Stomach smooth muscle (tissue), 2 donors: ENCODE data around the gene ZCCHC7.

Source experiments
- H3K27ac ChIP-seq: one replicate; pipeline ENCODE4 v1.7.0; 2013; ENCODE audit warnings: mild to moderate bottlenecking, low read length, inconsistent platforms
- H3K27me3 ChIP-seq, 2 donors: one replicate each; pipeline ENCODE4 v1.7.0; 2013; ENCODE audit warnings: low read length in 2 of 2; ENCODE audit not compliant: insufficient read depth in 2 of 2, control insufficient read depth in 1 of 2
- H3K36me3 ChIP-seq, 2 donors: one replicate each; pipeline ENCODE4 v1.7.0; 2013; ENCODE audit warnings: low read length in 2 of 2; ENCODE audit not compliant: control insufficient read depth in 2 of 2, insufficient read depth in 2 of 2
- H3K4me1 ChIP-seq: one replicate; pipeline ENCODE4 v1.7.0; 2013; ENCODE audit warnings: low read length; ENCODE audit not compliant: control insufficient read depth, insufficient read depth
- H3K4me3 ChIP-seq, 2 donors: one replicate each; pipeline ENCODE4 v1.7.0; 2013; ENCODE audit warnings: low read length in 2 of 2
- H3K9ac ChIP-seq, 2 donors: one replicate each; pipeline ENCODE4 v1.7.0; 2013; ENCODE audit warnings: low read length in 2 of 2, mild to moderate bottlenecking in 1 of 2
- H3K9me3 ChIP-seq, 2 donors: one replicate each; pipeline ENCODE4 v1.7.0; 2013; ENCODE audit warnings: low read length in 2 of 2; ENCODE audit not compliant: control insufficient read depth in 2 of 2
- donor health status: healthy.
- donor health status: Pancreatic carcinoma.

Gene ZCCHC7

DNA sequence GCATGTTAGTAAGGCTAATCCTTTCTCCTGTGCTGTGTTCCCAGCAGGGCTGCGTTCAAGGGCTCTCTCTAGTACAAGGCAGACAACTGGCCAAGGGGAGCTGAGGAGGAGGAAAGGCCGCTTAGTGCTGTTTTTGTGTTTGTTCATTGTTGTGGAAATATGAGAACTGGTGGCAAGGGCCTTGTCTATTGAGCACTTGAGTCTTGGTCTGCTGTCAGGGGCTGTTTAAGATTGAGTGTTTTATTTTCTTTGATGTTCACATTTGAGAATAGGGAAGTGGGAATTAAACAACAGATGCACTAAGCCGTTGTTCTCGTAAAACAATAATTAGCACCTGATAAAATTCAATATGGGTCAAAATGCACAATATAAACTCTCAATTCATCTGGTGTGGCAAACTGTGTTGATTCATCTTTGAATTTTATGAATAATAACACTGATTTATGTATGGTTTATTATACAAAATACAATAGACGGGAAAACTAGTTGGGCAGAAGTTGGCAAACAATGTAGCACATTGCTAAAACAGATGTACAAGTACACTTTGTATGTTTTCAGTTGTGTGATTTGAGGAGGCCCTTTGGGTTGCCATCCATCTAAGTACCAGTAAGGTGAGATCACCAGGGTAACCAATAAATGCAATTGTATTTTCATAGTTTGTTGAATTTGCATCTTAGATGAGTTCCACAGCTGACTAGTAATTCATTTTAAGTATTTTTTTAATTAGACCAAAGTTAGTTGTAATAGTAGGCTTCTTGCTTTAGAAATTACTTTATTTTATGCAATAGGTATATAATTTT is 204.5 kb downstream of the ZCCHC7 start:
- Histone ChIP-seq H3K9me3 (peaks cover 0 to 5% of the 10 kb centered on the region in 2 donors), H3K27me3 (no peaks in the 10 kb centered on the region), H3K9ac (no peak overlapping the region), H3K4me3 (no peak overlapping the region), H3K4me1 (no peaks in the 10 kb centered on the region), H3K27ac (no peak overlapping the region), H3K36me3 (no peaks in the 10 kb centered on the region)

DNA sequence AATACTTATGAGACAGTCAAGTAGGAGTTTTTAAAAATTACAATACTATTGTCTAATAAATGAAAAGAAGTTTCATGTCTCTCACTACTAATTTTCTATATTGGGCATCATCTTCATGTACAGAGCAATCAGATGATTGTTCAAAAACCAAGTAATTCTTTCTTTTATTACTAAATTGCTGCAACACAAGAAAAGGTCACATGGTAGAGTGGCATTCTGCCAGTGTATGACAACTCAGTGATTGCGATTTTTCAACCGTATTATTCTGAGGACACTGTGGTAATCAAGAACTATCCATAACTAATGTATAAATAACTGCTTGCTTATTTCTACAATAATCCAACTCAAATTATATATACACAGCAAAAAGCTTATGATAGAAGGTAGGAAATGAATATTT is 205.4 kb downstream of the ZCCHC7 start:
- no peak overlapping the region for H3K4me3 ChIP-seq
- no peaks in the 10 kb centered on the region for H3K9me3 ChIP-seq
- no peak overlapping the region for H3K9ac ChIP-seq
- no peaks in the 10 kb centered on the region for H3K4me1 ChIP-seq
- H3K27me3 ChIP-seq: no peaks in the 10 kb centered on the region
- H3K36me3 ChIP-seq: no peaks in the 10 kb centered on the region
- H3K27ac ChIP-seq: no peak overlapping the region

DNA sequence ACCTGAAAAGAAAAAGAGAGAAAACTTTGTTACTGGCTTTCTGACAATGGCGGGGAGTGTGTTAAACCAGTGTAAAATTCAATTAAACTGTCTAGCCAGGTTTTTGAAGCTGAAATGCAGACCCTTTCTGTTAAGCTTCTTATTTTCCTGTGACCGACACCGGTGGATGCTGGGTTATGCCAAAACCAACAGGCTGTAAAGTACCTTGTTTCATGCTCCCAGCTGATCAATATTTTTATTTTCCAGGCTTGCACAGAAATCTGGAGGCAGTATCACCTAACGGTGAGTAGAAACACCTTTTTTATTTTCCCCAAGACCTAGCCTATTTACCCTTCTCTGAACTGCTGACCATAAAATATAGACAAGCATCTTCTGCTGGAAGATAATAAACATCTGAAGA is 207.2 kb downstream of the ZCCHC7 start:
- H3K27me3 ChIP-seq: no peaks in the 10 kb centered on the region
- H3K36me3 ChIP-seq: no peaks in the 10 kb centered on the region
- H3K4me1 ChIP-seq: no peaks in the 10 kb centered on the region
- no peak overlapping the region for H3K4me3 ChIP-seq
- no peak overlapping the region for H3K27ac ChIP-seq
- no peaks in the 10 kb centered on the region for H3K9me3 ChIP-seq
- no peak overlapping the region for H3K9ac ChIP-seq

DNA sequence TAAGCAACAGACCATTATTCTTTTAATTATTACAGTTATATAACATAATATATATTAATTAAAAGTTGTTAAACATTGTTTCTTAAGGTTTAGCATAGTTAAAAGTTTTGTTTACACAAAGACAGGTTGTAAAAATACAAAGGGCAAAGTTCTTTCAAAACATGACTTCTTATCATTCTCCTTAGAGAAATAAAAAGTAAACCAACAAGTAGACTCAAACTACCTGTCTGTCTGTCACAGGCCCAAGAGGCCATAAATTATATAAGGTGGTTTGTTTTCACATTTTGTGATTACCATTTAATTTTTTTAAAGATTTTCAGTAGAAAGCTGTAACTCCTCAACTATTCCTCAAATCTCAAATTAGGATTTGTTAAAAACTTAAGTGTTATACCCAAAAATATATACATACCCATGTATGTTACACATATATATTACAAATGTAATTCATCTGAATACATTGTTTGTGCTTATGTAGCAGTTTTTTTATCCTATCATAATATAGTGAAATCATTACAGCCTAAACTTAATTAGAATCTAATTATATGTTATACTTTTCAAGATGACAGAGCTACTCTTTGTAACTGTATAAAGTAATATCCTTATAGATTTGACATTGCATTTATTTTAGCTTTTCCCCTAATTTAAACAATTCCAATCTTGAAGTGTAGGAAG is 208.3 kb downstream of the ZCCHC7 start:
- Histone ChIP-seq H3K4me1 (no peaks in the 10 kb centered on the region), H3K4me3 (no peak overlapping the region), H3K27me3 (no peaks in the 10 kb centered on the region), H3K9me3 (no peaks in the 10 kb centered on the region), H3K27ac (no peak overlapping the region), H3K9ac (no peak overlapping the region), H3K36me3 (no peaks in the 10 kb centered on the region)

DNA sequence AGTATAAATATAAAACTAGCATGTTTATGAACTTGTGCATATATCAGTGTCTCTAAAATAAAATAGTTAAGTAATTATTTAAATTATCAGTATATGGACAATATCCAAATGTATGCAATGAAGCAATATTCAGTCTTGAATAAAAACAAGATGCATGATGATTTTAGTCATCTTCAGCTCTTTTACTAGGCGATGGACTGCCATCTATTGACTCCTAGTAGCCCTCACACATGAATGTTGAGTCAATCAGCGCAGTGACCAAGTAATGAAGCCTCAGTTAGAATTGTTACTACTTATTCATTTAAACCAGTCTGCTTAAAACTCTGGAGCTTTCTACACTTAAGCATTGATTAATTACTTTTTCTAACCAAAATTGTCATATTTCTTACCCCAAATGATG is 209.2 kb downstream of the ZCCHC7 start:
- H3K9me3 ChIP-seq: no peaks in the 10 kb centered on the region
- H3K9ac ChIP-seq: no peak overlapping the region
- no peaks in the 10 kb centered on the region for H3K27me3 ChIP-seq
- H3K4me3 ChIP-seq: no peak overlapping the region
- no peak overlapping the region for H3K27ac ChIP-seq
- H3K36me3 ChIP-seq: no peaks in the 10 kb centered on the region
- no peaks in the 10 kb centered on the region for H3K4me1 ChIP-seq

DNA sequence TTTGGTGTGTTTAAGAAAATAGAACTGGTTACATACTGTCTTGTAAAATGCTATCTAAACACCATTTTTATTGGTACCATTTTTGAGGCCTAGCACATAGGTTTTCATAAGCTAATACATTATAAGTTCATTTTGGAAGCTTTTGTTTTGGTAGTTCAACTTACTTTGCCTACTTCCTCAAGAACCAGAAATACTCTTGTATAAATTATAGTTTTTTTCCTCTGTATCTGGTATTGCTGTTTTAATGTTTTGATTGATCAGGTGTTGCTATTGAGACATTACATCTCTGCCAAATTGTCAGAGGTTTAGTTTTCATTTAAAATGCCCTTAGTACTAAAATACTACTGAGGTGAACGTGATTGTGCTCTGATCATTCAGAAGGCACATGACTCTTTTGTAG is 211.5 kb downstream of the ZCCHC7 start:
- no peak overlapping the region for H3K4me3 ChIP-seq
- no peaks in the 10 kb centered on the region for H3K36me3 ChIP-seq
- H3K27ac ChIP-seq: no peak overlapping the region
- no peaks in the 10 kb centered on the region for H3K27me3 ChIP-seq
- no peaks in the 10 kb centered on the region for H3K4me1 ChIP-seq
- no peak overlapping the region for H3K9ac ChIP-seq
- no peaks in the 10 kb centered on the region for H3K9me3 ChIP-seq

DNA sequence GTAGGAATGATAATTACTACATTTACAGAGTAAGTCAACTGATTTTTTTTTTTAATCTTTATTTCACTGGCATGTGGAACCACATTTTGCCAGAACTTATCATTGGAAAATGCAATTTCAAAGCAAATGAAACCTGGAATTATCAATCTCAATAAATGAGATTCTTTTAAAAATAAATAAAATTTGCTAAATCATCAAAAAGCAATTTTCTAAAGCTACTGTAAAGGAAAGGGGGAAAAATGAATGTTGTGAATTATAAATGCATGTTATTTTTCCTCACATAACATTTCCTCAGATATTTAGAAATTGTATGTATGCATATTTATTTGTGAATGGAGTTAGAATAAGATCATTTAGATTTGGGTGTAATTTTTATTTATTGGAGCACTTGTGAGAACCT is 212.2 kb downstream of the ZCCHC7 start:
- no peaks in the 10 kb centered on the region for H3K9me3 ChIP-seq
- no peaks in the 10 kb centered on the region for H3K4me1 ChIP-seq
- no peak overlapping the region for H3K4me3 ChIP-seq
- no peak overlapping the region for H3K27ac ChIP-seq
- H3K9ac ChIP-seq: no peak overlapping the region
- H3K27me3 ChIP-seq: no peaks in the 10 kb centered on the region
- H3K36me3 ChIP-seq: no peaks in the 10 kb centered on the region

DNA sequence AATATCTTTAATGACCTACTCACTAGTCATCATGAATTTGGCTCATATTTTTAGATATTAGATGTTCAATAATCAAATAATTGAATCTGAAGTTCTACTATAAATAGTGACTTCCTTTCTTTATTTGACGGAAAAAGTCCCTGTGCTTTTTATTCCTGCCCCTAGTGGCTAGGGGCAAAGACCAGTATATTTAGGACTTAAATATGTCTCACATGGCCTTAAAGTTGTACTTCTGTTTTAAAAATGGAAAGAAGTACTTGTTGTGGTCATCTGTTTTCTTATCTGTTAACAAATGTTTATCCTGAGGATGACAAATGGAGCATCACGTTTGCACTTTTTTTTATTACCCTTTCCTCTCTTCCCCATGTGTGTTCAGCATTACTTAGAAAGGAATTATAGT is 212.9 kb downstream of the ZCCHC7 start:
- H3K4me1 ChIP-seq: no peaks in the 10 kb centered on the region
- H3K36me3 ChIP-seq: no peaks in the 10 kb centered on the region
- H3K27ac ChIP-seq: no peak overlapping the region
- H3K9ac ChIP-seq: no peak overlapping the region
- no peaks in the 10 kb centered on the region for H3K27me3 ChIP-seq
- H3K9me3 ChIP-seq: no peaks in the 10 kb centered on the region
- no peak overlapping the region for H3K4me3 ChIP-seq

DNA sequence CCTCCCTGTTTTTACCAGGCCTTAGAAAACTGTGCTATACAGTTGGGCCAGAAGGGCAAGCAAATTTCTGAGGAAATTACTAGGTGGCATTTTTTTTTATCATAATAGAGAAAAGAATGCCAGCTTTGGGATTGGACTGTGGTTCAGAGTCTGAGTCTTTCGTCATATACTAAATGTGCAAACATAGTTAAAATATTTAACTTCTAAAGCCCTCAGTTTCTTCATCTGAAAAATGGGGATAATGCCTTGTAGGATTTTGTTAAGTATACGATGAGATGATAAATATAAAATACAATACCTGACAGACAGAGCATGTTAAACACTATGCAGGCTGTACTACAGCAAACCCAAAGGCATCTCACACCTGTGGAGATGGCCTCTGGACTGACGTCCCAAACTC is 214.9 kb downstream of the ZCCHC7 start:
- H3K27me3 ChIP-seq: no peaks in the 10 kb centered on the region
- H3K27ac ChIP-seq: no peak overlapping the region
- H3K36me3 ChIP-seq: no peaks in the 10 kb centered on the region
- no peaks in the 10 kb centered on the region for H3K4me1 ChIP-seq
- H3K9me3 ChIP-seq: no peaks in the 10 kb centered on the region
- H3K9ac ChIP-seq: no peak overlapping the region
- no peak overlapping the region for H3K4me3 ChIP-seq

DNA sequence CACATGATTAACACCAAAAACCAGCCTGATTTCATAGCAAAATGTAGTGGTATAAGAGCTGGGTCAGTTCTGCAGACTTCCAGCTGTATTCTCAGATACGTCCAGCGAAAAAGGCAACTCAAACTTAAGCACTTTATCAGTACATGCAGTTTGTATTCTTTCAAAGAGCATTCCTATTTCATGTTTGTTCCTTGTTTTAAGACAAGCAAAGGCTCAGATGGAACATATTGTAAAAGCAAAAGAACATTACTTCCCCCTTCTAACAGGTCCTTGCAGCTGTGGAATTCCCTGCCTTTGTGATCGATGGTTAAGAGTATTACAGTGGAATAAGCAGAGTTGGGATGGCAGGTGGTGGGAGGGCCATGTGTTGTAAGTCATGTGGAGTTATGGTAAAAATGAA is 215.8 kb downstream of the ZCCHC7 start:
- no peaks in the 10 kb centered on the region for H3K4me1 ChIP-seq
- no peak overlapping the region for H3K27ac ChIP-seq
- no peaks in the 10 kb centered on the region for H3K9me3 ChIP-seq

DNA sequence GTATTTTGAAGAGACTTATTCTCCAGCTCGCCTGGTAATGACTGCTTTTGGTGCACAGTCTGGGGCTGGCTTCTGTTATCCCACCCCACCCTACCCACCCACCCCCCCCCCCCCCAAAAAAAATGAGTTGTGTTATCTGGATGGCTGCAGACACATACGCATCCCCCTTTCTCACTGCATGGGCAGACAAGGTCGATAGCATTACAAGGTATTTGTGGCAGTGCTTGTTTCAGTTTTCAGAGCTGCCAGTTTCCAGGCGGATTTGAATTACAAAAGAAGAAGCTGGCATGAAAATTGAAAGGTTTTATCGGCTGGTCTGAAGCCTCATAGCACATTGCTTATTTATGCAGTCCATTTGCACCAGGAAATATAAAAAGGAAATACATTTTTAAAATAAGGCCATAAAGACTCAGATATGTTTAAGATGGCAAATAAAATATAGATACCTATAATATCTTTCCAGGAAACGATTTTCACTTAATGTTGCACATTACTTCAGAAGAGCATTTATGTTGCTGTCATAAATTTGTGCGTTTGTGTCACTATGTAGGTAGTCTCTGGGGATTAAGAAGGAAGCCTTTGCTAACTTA is 217.0 kb downstream of the ZCCHC7 start:
- no peaks in the 10 kb centered on the region for H3K9me3 ChIP-seq
- no peak overlapping the region for H3K27ac ChIP-seq
- H3K27me3 ChIP-seq: no peaks in the 10 kb centered on the region
- no peak overlapping the region for H3K9ac ChIP-seq
- no peak overlapping the region for H3K4me3 ChIP-seq
- no peaks in the 10 kb centered on the region for H3K36me3 ChIP-seq
- no peaks in the 10 kb centered on the region for H3K4me1 ChIP-seq

More for the DNA sequence above, 215.8 kb downstream of the ZCCHC7 start:
- no peaks in the 10 kb centered on the region for H3K27me3 ChIP-seq
- H3K4me3 ChIP-seq: no peak overlapping the region
- no peaks in the 10 kb centered on the region for H3K36me3 ChIP-seq
- H3K9ac ChIP-seq: no peak overlapping the region
